GM18870 (cell line): ENCODE measurements around the gene PLCB1.

ENCODE experiments used
- ATAC-seq: cut with Tn5 transposase; IDR thresholded peaks from one replicate; pipeline ENCODE4 v1.9.1; 2021; ENCODE audit warnings: moderate library complexity; ENCODE audit not compliant: unreplicated experiment

Gene PLCB1

GRCh38 chr20:8242827-8243724 lies 111.0 kb downstream of the PLCB1 start:
- ATAC-seq: no peak

DNA sequence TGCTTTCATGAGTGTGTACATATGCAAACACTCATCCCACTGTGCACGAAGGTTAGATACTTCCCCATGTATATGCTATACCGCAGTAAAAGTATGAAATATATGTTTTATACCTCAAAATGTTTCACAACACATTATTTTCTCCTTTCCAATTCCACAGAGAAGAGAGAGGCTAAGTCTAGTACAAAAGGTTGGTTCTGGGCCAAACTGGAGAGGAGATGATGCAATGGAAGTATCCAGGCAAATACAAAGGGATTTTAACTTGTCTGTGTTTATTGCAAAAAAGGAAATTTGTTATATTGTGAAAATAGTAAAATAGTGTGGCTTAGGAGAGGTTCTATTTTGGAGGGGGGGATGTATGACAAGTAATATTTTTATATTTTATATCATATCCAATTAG lies 112.6 kb downstream of the PLCB1 start:
- ATAC-seq: no peak

DNA sequence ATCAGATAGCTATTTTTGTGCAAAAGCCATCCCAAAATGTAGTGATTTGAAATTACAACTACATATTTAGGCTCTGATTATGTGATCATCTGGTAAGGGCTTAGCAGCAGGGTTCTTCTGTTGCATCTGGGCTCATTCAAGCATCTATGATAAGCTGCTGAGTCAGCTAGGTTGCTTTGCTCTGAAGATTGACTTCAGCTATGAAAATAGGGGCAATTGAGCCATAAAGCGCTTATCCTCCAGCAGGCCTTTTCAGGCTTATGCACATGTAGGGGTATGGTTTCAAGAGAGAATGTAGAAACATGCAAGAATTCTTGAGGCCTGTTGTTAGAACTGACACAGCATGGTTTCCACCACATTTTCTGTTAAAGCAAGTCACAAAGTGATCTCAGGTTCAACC lies 114.1 kb downstream of the PLCB1 start:
- no peak for ATAC-seq

DNA sequence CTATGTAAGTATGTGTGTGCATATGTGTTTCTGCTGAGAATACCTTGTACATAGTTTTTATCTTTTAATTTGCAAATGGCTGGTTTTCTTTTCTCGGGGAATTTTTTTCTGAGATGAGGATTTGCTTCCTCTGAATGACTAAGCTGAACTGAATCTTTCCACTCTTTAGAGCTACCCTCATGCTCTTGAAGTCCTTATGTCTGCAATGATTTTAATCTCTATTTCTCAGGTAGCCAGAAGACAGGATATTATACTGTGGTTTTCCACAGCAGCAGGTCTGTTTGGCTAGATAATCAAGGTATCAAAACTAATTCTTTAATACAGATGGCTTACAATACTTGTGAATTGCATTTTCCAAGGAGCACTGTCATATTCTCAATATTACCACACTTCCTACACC lies 114.7 kb downstream of the PLCB1 start:
- no peak for ATAC-seq

DNA sequence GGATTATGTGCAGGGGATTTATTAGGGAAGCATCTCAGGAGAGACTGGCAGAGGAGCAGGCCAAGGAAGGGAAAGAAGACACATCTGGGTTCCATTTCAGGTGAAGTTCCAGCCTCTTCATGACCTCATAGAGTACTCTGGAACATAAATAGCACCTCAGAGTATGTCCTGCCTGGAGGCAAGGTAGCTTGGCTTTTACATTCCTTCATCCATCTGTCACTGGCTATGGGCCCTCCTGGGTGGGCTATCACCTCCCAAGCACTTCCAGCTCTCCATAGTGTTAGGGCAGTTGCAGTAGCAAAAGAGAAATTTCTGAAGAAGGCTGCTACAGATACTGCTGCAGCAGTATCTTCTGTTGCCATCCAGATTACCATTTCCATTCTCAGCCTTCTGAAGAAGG lies 116.0 kb downstream of the PLCB1 start:
- no peak for ATAC-seq

DNA sequence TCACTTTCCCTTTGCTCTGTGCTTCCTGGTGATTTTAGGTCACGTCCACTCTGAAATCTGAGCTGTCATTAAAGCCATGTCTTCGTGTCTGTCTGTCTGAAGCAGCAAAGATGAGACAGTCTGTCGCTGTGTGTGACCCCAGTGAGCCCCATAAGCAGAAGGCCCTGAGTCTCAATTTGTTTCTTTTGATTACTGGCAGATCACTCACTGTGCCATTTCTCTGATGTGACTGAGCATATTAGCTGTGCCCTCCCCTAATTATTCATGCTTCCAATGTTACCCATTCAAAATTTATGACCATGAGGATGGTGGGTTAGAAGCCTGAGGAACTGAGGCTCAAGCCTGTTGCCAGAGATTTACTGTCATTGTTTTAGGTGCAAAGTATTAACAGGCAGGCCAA lies 117.6 kb downstream of the PLCB1 start:
- no peak for ATAC-seq

DNA sequence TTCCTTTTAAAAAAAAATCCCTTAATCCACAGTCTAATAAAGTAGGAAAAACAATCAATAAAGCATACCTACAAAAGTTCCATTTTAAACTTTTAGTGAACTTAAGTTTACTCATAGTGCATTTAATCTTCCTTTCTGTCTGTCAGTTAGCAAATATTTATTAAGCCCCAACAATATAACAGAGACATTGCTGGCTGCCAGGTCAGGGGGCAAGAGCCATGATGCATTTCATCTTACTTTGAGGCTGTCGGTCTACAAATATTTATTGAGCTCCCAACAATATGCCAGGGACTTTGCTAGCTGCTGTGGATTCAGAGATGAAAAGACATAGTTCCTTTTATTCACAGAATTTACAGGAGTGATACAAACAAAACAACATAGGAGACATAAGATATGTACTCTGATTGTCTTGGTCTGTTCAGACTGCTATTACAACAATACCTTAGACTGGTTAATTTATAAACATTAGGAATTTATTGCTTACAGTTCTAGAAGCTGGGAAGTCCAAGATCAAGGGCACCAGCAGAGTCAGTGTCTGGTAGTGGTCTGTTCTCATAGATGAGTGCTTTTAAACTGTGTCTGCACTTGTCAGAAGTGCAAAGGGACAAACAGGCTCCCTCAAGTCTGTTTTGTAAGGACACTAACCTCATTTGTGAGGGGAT lies 118.6 kb downstream of the PLCB1 start:
- ATAC-seq: no peak

- ATAC-seq: no peak
Measured at GRCh38 chr20:8251201-8251575, 119.1 kb downstream of the PLCB1 start.

GRCh38 chr20:8254911-8255582 lies 123.0 kb downstream of the PLCB1 start:
- no peak for ATAC-seq

- ATAC-seq: no peak
Measured at GRCh38 chr20:8255945-8256632, 124.0 kb downstream of the PLCB1 start.

DNA sequence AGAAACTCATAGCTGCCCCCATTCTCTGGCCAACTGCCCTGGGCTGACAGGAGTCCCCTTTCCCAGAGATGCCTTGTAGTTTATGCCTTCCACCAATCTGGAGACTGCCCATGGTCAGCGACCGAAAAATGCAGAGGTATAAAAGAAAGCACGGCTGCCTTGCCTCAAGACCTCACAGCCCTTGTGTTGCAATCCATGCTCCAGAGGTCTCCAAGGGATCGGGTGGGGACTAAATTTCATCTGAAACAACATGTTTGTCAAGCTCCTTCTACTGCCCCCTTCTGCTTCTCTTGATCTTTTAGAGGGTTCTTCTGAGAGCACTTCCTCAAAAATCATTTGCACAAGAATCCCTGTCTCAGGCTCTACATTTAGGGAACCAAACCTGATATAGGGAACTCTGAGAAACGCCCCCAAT lies 128.8 kb downstream of the PLCB1 start:
- ATAC-seq: no peak

GRCh38 chr20:8262721-8263120 lies 130.7 kb downstream of the PLCB1 start:
- no peak for ATAC-seq

- no peak for ATAC-seq
Measured at GRCh38 chr20:8265588-8265987, 133.5 kb downstream of the PLCB1 start.

DNA sequence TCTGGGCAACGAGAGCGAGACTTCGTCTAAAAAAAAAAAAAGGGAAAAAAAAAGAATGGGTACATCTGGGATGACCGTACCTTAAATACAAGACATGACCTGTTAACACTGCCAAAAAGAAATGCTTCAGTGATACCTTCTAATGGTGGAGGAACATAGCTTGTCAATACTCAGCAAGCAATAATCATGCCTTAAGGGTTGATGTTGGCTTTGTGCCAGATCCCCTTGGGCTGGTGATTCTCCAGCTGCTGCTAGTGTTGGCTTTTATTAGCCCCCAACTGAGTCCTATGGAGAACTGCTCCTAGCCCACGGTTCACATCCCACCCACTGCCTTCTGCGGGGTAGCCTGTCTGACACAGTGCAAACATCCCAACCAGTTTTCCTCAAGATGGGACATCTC lies 134.9 kb downstream of the PLCB1 start:
- no peak for ATAC-seq

DNA sequence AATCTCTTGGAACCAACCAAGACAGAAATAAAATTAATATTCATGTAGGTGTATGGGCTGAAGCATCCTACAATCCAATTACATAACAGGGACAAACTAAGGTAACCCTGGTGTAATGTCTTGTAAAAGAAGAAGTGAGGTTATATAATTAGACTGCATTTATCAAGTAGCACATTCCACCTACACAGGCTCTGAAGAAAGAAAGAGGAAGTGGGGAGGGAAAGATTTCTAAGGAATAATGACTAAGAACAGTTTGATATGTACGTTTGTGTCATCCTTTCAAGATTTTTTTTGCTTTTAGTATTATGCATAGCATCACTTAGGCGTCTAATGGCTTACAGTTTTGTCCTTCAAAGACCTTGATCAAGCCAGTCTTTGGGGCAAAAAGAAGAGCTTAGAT lies 139.7 kb downstream of the PLCB1 start:
- ATAC-seq: no peak

- ATAC-seq: no peak
Measured at GRCh38 chr20:8272766-8273165, 140.7 kb downstream of the PLCB1 start.

DNA sequence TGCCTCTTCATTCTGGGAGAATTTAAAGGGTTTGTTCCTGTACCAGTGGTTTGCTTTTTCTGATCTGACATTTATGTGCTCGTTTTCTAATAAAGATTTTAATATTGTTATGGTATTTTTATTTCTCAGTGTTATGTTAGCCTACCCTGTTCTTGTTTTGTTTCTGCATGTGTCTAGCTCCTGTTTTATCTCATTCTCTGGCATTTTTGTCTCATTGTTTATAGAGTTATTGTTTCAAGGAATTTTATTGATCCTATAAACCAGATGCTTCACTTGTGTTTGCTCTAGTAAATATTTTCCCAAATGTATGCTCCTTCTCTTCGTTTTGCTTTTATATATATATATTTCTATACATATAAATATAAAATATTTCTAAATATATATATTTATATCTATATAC lies 152.8 kb downstream of the PLCB1 start:
- ATAC-seq: no peak

DNA sequence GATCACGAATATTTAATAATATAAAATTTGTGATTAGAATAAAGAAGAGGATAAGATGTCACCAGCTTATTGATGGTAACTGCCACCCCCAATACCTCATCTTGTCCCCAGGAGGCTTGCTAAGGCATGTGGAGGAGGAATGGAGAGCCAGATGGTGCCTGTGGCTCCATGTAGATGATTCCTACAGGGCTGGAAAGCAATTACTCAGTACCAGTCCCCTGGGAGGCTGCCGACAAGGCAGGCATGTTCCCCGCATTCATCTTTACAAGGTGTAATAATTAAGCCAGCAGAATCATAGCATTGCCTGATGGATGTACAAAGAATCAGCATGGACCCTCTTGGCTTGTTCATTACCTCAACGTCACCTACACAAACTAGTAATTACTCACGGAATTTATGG lies 155.3 kb downstream of the PLCB1 start:
- ATAC-seq: no peak

DNA sequence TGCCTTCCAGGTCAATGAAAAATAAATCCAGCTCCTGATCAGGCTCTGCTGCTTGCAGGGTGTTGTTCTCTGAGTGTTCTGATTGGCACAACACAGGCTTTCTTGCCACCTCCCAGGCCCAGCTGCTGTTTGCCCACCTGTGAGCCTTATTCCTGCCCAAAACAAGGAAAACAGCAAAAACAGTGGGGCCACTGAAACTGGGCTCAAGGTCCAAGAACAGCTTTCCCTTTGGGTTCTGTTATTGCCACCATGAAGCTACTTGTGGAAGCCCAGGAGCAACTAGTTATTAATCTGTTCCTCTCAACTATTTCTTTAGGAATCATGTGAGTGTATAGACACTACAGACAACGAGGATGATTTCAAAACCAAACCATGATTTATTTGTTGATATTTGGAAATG lies 159.1 kb downstream of the PLCB1 start:
- no peak for ATAC-seq

DNA sequence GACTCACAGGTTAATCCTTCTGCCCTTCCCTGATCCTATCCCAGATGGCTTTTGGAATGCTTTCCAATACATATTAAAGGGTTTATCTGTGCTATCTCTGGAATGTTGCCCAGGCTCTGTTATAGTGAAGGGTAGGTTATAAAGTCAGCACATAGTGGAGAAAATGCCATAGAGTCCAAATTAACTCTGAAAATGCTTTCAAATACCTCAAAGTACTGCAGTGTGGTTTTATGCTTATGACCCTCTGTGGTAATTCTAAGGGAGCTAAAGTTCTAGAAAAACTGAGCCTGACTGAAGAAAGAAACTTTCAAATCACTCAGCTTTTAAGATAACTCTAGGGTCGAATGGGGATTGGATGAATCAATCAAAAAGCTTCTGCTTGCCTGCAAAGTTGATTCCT lies 159.8 kb downstream of the PLCB1 start:
- no peak for ATAC-seq

GRCh38 chr20:8292793-8293192 lies 160.7 kb downstream of the PLCB1 start:
- ATAC-seq: no peak
